T-cell (primary cell): ENCODE results near the gene UTP4. TPM values are rescaled to one million over a fixed set of nuclear protein-coding genes. Genes with fewer than 3 reads are reported as not detected.

ENCODE experiments used
- ATAC-seq, 4 experiments: fragments of 200-7000 bp in 3 of 4; fragments of 150-1000 bp in 1 of 4; cut with Tn5 transposase; replicated peaks in 1 of 4; 1 replicate in 3 of 4; 2 replicates in 1 of 4; pipeline ENCODE4 v1.10.0; 2021; ENCODE audit warnings: moderate library complexity in 3 of 4, mild to moderate bottlenecking in 2 of 4, moderate number of reproducible peaks in 1 of 4
- CTCF ChIA-PET, 2 donors: fragments of 300-600 bp; sonication (Branson Sonifier 250); formaldehyde crosslinking; loops; one replicate each; lab custom pipeline; 2022; ENCODE audit warnings: antibody characterized with exemption in 2 of 2; lab: Charles Lee
- POLR2A ChIA-PET, 2 donors: fragments of 300-600 bp; sonication (Branson Sonifier 250); formaldehyde crosslinking; loops; one replicate each; lab custom pipeline; 2022; ENCODE audit warnings: antibody characterized with exemption in 2 of 2; lab: Charles Lee
- DNase-seq, 35 experiments: peaks; one replicate each; pipeline versions ENCODE4 v3.0.0 to v3.0.0-alpha.2; 2013 to 2023
- H3K27ac ChIP-seq: one replicate; pipeline ENCODE4 v1.5.1; 2013; ENCODE audit warnings: low read length
- H3K27me3 ChIP-seq, 2 experiments: replicated peaks in 1 of 2; 1 replicate in 1 of 2; 2 replicates in 1 of 2; pipeline versions ENCODE4 v1.6.1 to v1.7.0; 2013; ENCODE audit warnings: low read length in 1 of 2, mixed read lengths in 1 of 2; ENCODE audit not compliant: control insufficient read depth in 2 of 2, insufficient read depth in 2 of 2; ENCODE audit errors: extremely low read depth in 1 of 2
- H3K36me3 ChIP-seq, 2 donors: 1 replicate in 1 of 2; 2 replicates in 1 of 2; pipeline versions ENCODE4 v1.6.1 to v1.7.0; 2013; ENCODE audit warnings: low read length in 1 of 2; ENCODE audit not compliant: control insufficient read depth in 2 of 2, insufficient read depth in 1 of 2; ENCODE audit errors: extremely low read depth in 1 of 2
- H3K4me1 ChIP-seq, 2 experiments: 1 replicate in 1 of 2; 2 replicates in 1 of 2; pipeline versions ENCODE4 v1.6.1 to v1.7.0; 2013; ENCODE audit warnings: low read length in 2 of 2, mixed read lengths in 1 of 2; ENCODE audit not compliant: insufficient read depth in 2 of 2, control insufficient read depth in 1 of 2; ENCODE audit errors: extremely low read depth in 1 of 2
- H3K4me3 ChIP-seq, 2 donors: 1 replicate in 1 of 2; 2 replicates in 1 of 2; pipeline versions ENCODE4 v1.5.1 to v1.7.0; 2013; ENCODE audit warnings: mild to moderate bottlenecking in 2 of 2, low read length in 1 of 2, moderate library complexity in 1 of 2; ENCODE audit not compliant: control insufficient read depth in 1 of 2; ENCODE audit errors: extremely low read depth in 1 of 2
- H3K9me3 ChIP-seq: 2 replicates; pipeline ENCODE4 v1.7.0; 2013
- H3K27ac Mint-ChIP-seq, 2 donors: one replicate each; pipeline ENCODE4 v1.8.0; 2020 to 2021; ENCODE audit warnings: mild to moderate bottlenecking in 2 of 2, mixed read lengths in 2 of 2
- H3K27me3 Mint-ChIP-seq, 2 donors: one replicate each; pipeline ENCODE4 v1.8.0; 2021 to 2022; ENCODE audit warnings: mixed read lengths in 2 of 2
- H3K36me3 Mint-ChIP-seq: one replicate; pipeline ENCODE4 v1.8.0; 2021; ENCODE audit warnings: mixed read lengths
- H3K4me1 Mint-ChIP-seq, 3 donors: one replicate each; pipeline ENCODE4 v1.8.0; 2020 to 2022; ENCODE audit warnings: mixed read lengths in 3 of 3, mild to moderate bottlenecking in 1 of 3
- H3K4me3 Mint-ChIP-seq, 3 donors: one replicate each; pipeline ENCODE4 v1.8.0; 2020 to 2022; ENCODE audit warnings: mild to moderate bottlenecking in 3 of 3, mixed read lengths in 3 of 3, moderate library complexity in 3 of 3
- H3K9me3 Mint-ChIP-seq, 3 donors: one replicate each; pipeline ENCODE4 v1.8.0; 2020 to 2022; ENCODE audit warnings: mixed read lengths in 3 of 3
- WGBS: methylation state at CpG from one replicate; pipeline ENCODE4 v1.1.5; 2013; ENCODE audit warnings: missing lambda C conversion rate; ENCODE audit not compliant: insufficient coverage; 5-methylcytosine and 5-hydroxymethylcytosine counted together
- total RNA-seq, 35 experiments: library from RNA in 6 of 35; stranded (reverse) in 6 of 35; fragments of 120-200 nt in 1 of 35; gene quantifications; one replicate each; pipeline versions ENCODE4 v1.2.1 to v1.2.4 and lab custom pipeline; 2013 to 2026

The UTP4 gene
- total RNA-seq, 5 donors from 2014 or later (not counting 1 experiment from before 2014, with no cell fraction given) = 30.3 to 42.5 (median 37.8) TPM

- no peaks in the 10 kb centered on the region for H3K4me1 ChIP-seq
- no peaks in the 10 kb centered on the region for H3K9me3 Mint-ChIP-seq
- WGBS = 100% methylated on average over 1 of the region's 1 CpG
- no peak for DNase-seq
- ChIA-PET CTCF (interaction anchor here in 1 of 2 donors (1.0 to 1.1 kb wide), 2 partner anchors 31 to 33 kb away, joined by 3 to 4 read pairs; partner anchors contain the start of gene SNTB2), POLR2A (interaction anchor here in 1 of 2 donors (0.5 kb wide), 1 partner anchor 10 kb away, joined by 3 read pairs; no protein-coding TSS in a partner anchor)
- no peak overlapping the region for H3K4me3 Mint-ChIP-seq
- no peak overlapping the region for H3K27ac ChIP-seq
- no peaks in the 10 kb centered on the region for H3K27me3 ChIP-seq
- no peaks in the 10 kb centered on the region for H3K9me3 ChIP-seq
- ATAC-seq = no peak
- no peak overlapping the region for H3K4me3 ChIP-seq
- peaks cover 0 to 12% (median 9%) of the 10 kb centered on the region in 3 donors for H3K4me1 Mint-ChIP-seq
- H3K36me3 ChIP-seq = no peaks in the 10 kb centered on the region
- no peaks in the 10 kb centered on the region for H3K36me3 Mint-ChIP-seq
- no peaks in the 10 kb centered on the region for H3K27me3 Mint-ChIP-seq
- no peak overlapping the region for H3K27ac Mint-ChIP-seq
Measured at GRCh38 chr16:69217433-69217832, 85.0 kb downstream of the UTP4 start.

Other genes starting within 250 kb of the UTP4 start
- gene HAS3, start 27.0 kb upstream of the UTP4 start, total RNA-seq = 1 to 10 TPM; 2.0 to 4.7 (median 3.4) TPM
- gene CHTF8, start 61 bp upstream of the UTP4 start, total RNA-seq = 100 to 1,000 TPM in 3 of 5 donors, 10 to 100 TPM in 2; 64.8 to 138 (median 124) TPM
- gene SNTB2, start 54.5 kb downstream of the UTP4 start, total RNA-seq = 10 to 100 TPM; 13.2 to 23.1 (median 17.3) TPM
- gene VPS4A, start 178.7 kb downstream of the UTP4 start, total RNA-seq = 10 to 100 TPM; 40.5 to 61.9 (median 55.9) TPM
- 10 to 100 TPM in 3 of 5 donors, 1 to 10 TPM in 2; 5.3 to 20.5 (median 16.1) TPM for gene PDF, start 197.9 kb downstream of the UTP4 start, total RNA-seq
- 10 to 100 TPM; 31.2 to 70.4 (median 59.8) TPM for gene COG8, start 206.9 kb downstream of the UTP4 start, total RNA-seq
- gene NIP7, start 207.1 kb downstream of the UTP4 start, total RNA-seq = 10 to 100 TPM; 23.7 to 32.9 (median 29.6) TPM
- gene TMED6, start 219.1 kb downstream of the UTP4 start, total RNA-seq = 1 to 10 TPM; 2.6 to 4.6 (median 3.0) TPM